HCT116 (cell line): ENCODE results near the gene CIBAR2. TPM values are rescaled to one million over a fixed set of nuclear protein-coding genes. Genes with fewer than 3 reads are reported as not detected.

Experiments used
- ATAC-seq: fragments of 200-7000 bp; cut with Tn5 transposase; 2 replicates; pipeline ENCODE4 v1.9.1; 2020; ENCODE audit warnings: mild to moderate bottlenecking, moderate library complexity
- BruUV-seq: library from RNA; stranded (reverse); fragments of 400-500 nt; replicated peaks from 2 replicates; lab custom pipeline; 2021; lab: Mats Ljungman, UMichigan
- CTCF ChIA-PET: fragments of 300-600 bp; sonication (Branson Sonifier 250); formaldehyde crosslinking; loops from one replicate; lab custom pipeline; 2021; ENCODE audit warnings: antibody characterized with exemption; lab: Charles Lee
- POLR2A ChIA-PET: fragments of 300-600, 350-600 bp; sonication (Branson Sonifier 250); formaldehyde crosslinking; loops from one replicate; lab custom pipeline; 2021; ENCODE audit warnings: antibody characterized with exemption; lab: Charles Lee
- RAD21 ChIA-PET, 2 experiments: fragments of 300-600 bp; sonication (Branson Sonifier 250); formaldehyde crosslinking; loops; one replicate each; lab custom pipeline; 2023; ENCODE audit warnings: low total read pairs in 2 of 2; ENCODE audit not compliant: uncharacterized antibody in 2 of 2, unreplicated experiment in 2 of 2, low non-redundant PET in 1 of 2; lab: Charles Lee
- DNase-seq: peaks from one replicate; pipeline ENCODE4 v3.0.0-alpha.2; 2010; ENCODE audit warnings: low read depth, low spot score
- H2AFZ ChIP-seq: fragments of 200-600 bp; shearing (Covaris generic), sonication (generic); 2 replicates; pipeline ENCODE4 v1.6.1; 2017; ENCODE audit warnings: low read depth, mixed run types, mixed read lengths, antibody characterized with exemption, low read length; ENCODE audit not compliant: poor library complexity, severe bottlenecking
- H3K27ac ChIP-seq: 2 replicates; pipeline ENCODE4 v1.5.1; 2012; ENCODE audit warnings: low read depth, low read length
- H3K27me3 ChIP-seq: fragments of 200-600 bp; sonication (generic); 2 replicates; pipeline ENCODE4 v1.6.1; 2016; ENCODE audit warnings: mixed run types, low read length, mixed read lengths; ENCODE audit not compliant: insufficient read depth
- H3K36me3 ChIP-seq, 2 experiments: fragments of 200-500 bp in 1 of 2; fragments of 200-600 bp in 1 of 2; sonication (Bioruptor generic) in 1 of 2; sonication (generic) in 1 of 2; 2 replicates each; pipeline versions ENCODE4 v1.5.1 to v1.6.1; 2014 to 2016; ENCODE audit warnings: low read length in 2 of 2, inconsistent platforms in 1 of 2, mixed read lengths in 1 of 2, mixed run types in 1 of 2; ENCODE audit not compliant: insufficient read depth in 2 of 2, control insufficient read depth in 1 of 2
- H3K4me1 ChIP-seq, 2 experiments: fragments of 200-600 bp in 1 of 2; sonication (generic) in 1 of 2; 2 replicates each; pipeline versions ENCODE4 v1.5.1 to v1.6.1; 2012 to 2017; ENCODE audit warnings: low read length in 2 of 2, inconsistent platforms in 1 of 2, mild to moderate bottlenecking in 1 of 2, mixed read lengths in 1 of 2, mixed run types in 1 of 2, moderate library complexity in 1 of 2; ENCODE audit not compliant: insufficient read depth in 2 of 2, control insufficient read depth in 1 of 2
- H3K4me2 ChIP-seq: fragments of 200-600 bp; sonication (generic); 2 replicates; pipeline ENCODE4 v1.6.1; 2017; ENCODE audit warnings: mixed run types, low read length, mixed read lengths
- H3K4me3 ChIP-seq, 2 experiments: fragments of 200-600 bp in 1 of 2; sonication (generic) in 1 of 2; replicated peaks in 1 of 2; 2 replicates each; pipeline ENCODE4 v1.5.1; 2011 to 2016; ENCODE audit warnings: low read length in 2 of 2, control low read depth in 1 of 2, low read depth in 1 of 2, mild to moderate bottlenecking in 1 of 2, mixed read lengths in 1 of 2, mixed run types in 1 of 2
- H3K79me2 ChIP-seq: fragments of 200-600 bp; sonication (generic); 2 replicates; pipeline ENCODE4 v1.6.1; 2017; ENCODE audit warnings: mild to moderate bottlenecking, mixed run types, low read length, moderate library complexity, mixed read lengths; ENCODE audit not compliant: insufficient read depth
- H3K9ac ChIP-seq: fragments of 200-600 bp; sonication (generic); 2 replicates; pipeline ENCODE4 v1.6.1; 2016; ENCODE audit warnings: low read length, mixed read lengths
- H3K9me2 ChIP-seq: fragments of 200-600 bp; sonication (generic), shearing (Covaris generic); 2 replicates; pipeline ENCODE4 v1.6.1; 2017; ENCODE audit warnings: mixed run types, mild to moderate bottlenecking, moderate library complexity; ENCODE audit not compliant: insufficient read depth
- H3K9me3 ChIP-seq, 2 experiments: fragments of 200-500 bp in 1 of 2; fragments of 200-600 bp in 1 of 2; sonication (Bioruptor generic) in 1 of 2; sonication (generic) in 1 of 2; 2 replicates each; pipeline ENCODE4 v1.6.1; 2014 to 2017; ENCODE audit warnings: low read length in 2 of 2, mixed read lengths in 2 of 2, inconsistent platforms in 1 of 2, low read depth in 1 of 2, mild to moderate bottlenecking in 1 of 2, mixed run types in 1 of 2, moderate library complexity in 1 of 2; ENCODE audit not compliant: control insufficient read depth in 1 of 2, insufficient read depth in 1 of 2
- H4K20me1 ChIP-seq: fragments of 200-600 bp; sonication (generic), shearing (Covaris generic); 2 replicates; pipeline ENCODE4 v1.6.1; 2017; ENCODE audit warnings: mixed run types, mild to moderate bottlenecking, moderate library complexity; ENCODE audit not compliant: insufficient read depth
- CBX3 ChIP-seq: IDR thresholded peaks from 2 replicates; pipeline ENCODE4 v1.6.1; 2012; ENCODE audit warnings: low read depth
- CEBPB ChIP-seq: IDR thresholded peaks from 2 replicates; pipeline ENCODE4 v1.6.1; 2012; ENCODE audit warnings: low read depth
- EGR1 ChIP-seq: IDR thresholded peaks from 2 replicates; pipeline ENCODE4 v1.6.1; 2012; ENCODE audit warnings: low read depth
- ELF1 ChIP-seq: IDR thresholded peaks from 2 replicates; pipeline ENCODE4 v1.6.1; 2012; ENCODE audit warnings: low read depth, borderline replicate concordance
- EZH2phosphoT487 ChIP-seq: fragments of 200-600 bp; IDR thresholded peaks from 2 replicates; pipeline ENCODE4 v1.6.1; 2018; ENCODE audit warnings: antibody characterized with exemption, borderline replicate concordance
- FOSL1 ChIP-seq: IDR thresholded peaks from 2 replicates; pipeline ENCODE4 v1.6.1; 2012; ENCODE audit warnings: low read depth
- JUND ChIP-seq: IDR thresholded peaks from 2 replicates; pipeline ENCODE4 v1.6.1; 2012
- POLR2A ChIP-seq: IDR thresholded peaks from 2 replicates; pipeline ENCODE4 v1.7.0; 2011; ENCODE audit warnings: borderline replicate concordance; ENCODE audit not compliant: insufficient read depth, insufficient read length; ENCODE audit errors: extremely low read depth
- POLR2AphosphoS5 ChIP-seq: IDR thresholded peaks from 2 replicates; pipeline ENCODE4 v1.6.1; 2011; ENCODE audit warnings: mild to moderate bottlenecking, low read depth, low read length, moderate library complexity
- RAD21 ChIP-seq: IDR thresholded peaks from 2 replicates; pipeline ENCODE4 v1.6.1; 2012; ENCODE audit warnings: low read depth, mild to moderate bottlenecking
- ZFX ChIP-seq: fragments of 450-650 bp; IDR thresholded peaks from 2 replicates; pipeline ENCODE4 v1.6.1; 2017
- intact Hi-C: fragments of 100-400 bp; cut with micrococcal nuclease; formaldehyde crosslinking; loops from 2 replicates; pipeline ENCODE4 v1.10.0; 2022
- total RNA-seq: library from RNA; stranded (reverse); gene quantifications from one replicate; pipeline ENCODE4 v1.2.1, GENCODE V29; 2021; ENCODE audit not compliant: unreplicated experiment
- TF ChIP-seq, protein P1 (sequence below): IDR thresholded peaks from 2 replicates; pipeline ENCODE4 v1.6.1; 2012
- TF ChIP-seq, protein P2 (sequence below): IDR thresholded peaks from 2 replicates; pipeline ENCODE4 v1.6.1; 2011; ENCODE audit warnings: mild to moderate bottlenecking, low read length, moderate library complexity; ENCODE audit not compliant: insufficient replicate concordance; ENCODE audit errors: extremely low read depth
- TF ChIP-seq, protein P3 (sequence below): IDR thresholded peaks from 2 replicates; pipeline ENCODE4 v1.6.1; 2012; ENCODE audit warnings: low read depth

The CIBAR2 gene
- total RNA-seq, 1 experiment from 2014 or later, result 0.27 TPM

DNA sequence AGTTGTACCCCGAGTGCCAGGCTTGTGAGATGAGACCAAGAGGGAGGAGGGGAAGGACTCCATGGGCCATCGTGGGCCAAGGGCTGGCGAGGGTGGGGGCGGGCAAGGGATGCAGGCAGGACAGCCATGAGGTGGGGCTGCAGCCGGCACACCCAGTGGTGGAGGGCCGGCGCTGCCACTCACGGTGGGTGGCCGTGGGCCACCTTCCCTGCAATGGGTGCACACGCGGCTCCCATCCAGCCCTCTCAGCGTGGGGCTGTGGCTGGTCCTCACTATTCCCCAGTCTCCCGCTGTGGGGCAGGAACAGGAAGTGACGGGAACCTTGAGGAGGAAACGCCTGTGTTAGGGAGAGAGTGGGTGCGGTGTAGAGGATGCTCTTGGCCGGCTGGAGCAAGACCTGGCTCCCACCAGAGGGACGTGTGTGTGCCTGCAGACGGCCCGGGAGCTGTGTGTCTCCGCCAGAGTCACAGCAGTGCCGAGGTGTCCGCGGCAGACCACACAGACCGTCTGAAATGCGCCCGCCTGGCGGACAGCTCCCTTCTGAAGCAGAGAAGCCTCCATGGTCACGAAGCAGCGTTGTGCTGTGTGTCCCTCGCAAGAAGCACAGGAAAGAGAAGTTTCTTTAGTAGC is 23.6 kb downstream of the CIBAR2 start:
- no peaks in the 10 kb centered on the region for H3K9me3 ChIP-seq
- no peak overlapping the region for H3K4me2 ChIP-seq
- DNase-seq (no peak), ATAC-seq (no peak)
- POLR2A ChIA-PET, result no interaction called here
- CTCF ChIA-PET, result no interaction called here
- no peak overlapping the region for H2AFZ ChIP-seq
- no peaks in the 10 kb centered on the region for H4K20me1 ChIP-seq
- H3K79me2 ChIP-seq, result no peaks in the 10 kb centered on the region
- H3K27ac ChIP-seq, result no peak overlapping the region
- no peaks in the 10 kb centered on the region for H3K36me3 ChIP-seq
- no TSS peak for BruUV-seq
- peaks cover 0 to 7% of the 10 kb centered on the region in 2 experiments; a peak in 2 of 4 replicates for H3K4me1 ChIP-seq
- RAD21 ChIA-PET, result no interaction called here
- intact Hi-C loops, result loop anchor here (5.0 kb wide), 1 partner anchor 61 kb away; the partner anchor contains the start of gene KIAA0513
- H3K27me3 ChIP-seq, result no peaks in the 10 kb centered on the region; the same call in none of the 2 replicates
- TF ChIP-seq POLR2AphosphoS5 (no peak), CBX3 (no peak), JUND (no peak), EGR1 (no peak), ZFX (no peak), ELF1 (no peak), RAD21 (no peak), FOSL1 (no peak), CEBPB (no peak), EZH2phosphoT487 (no peak), POLR2A (no peak)
- TF ChIP-seq, protein P1, sequence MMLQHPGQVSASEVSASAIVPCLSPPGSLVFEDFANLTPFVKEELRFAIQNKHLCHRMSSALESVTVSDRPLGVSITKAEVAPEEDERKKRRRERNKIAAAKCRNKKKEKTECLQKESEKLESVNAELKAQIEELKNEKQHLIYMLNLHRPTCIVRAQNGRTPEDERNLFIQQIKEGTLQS, result no peak
- TF ChIP-seq, protein P2, sequence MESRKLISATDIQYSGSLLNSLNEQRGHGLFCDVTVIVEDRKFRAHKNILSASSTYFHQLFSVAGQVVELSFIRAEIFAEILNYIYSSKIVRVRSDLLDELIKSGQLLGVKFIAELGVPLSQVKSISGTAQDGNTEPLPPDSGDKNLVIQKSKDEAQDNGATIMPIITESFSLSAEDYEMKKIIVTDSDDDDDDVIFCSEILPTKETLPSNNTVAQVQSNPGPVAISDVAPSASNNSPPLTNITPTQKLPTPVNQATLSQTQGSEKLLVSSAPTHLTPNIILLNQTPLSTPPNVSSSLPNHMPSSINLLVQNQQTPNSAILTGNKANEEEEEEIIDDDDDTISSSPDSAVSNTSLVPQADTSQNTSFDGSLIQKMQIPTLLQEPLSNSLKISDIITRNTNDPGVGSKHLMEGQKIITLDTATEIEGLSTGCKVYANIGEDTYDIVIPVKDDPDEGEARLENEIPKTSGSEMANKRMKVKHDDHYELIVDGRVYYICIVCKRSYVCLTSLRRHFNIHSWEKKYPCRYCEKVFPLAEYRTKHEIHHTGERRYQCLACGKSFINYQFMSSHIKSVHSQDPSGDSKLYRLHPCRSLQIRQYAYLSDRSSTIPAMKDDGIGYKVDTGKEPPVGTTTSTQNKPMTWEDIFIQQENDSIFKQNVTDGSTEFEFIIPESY, result no peak
- TF ChIP-seq, protein P3, sequence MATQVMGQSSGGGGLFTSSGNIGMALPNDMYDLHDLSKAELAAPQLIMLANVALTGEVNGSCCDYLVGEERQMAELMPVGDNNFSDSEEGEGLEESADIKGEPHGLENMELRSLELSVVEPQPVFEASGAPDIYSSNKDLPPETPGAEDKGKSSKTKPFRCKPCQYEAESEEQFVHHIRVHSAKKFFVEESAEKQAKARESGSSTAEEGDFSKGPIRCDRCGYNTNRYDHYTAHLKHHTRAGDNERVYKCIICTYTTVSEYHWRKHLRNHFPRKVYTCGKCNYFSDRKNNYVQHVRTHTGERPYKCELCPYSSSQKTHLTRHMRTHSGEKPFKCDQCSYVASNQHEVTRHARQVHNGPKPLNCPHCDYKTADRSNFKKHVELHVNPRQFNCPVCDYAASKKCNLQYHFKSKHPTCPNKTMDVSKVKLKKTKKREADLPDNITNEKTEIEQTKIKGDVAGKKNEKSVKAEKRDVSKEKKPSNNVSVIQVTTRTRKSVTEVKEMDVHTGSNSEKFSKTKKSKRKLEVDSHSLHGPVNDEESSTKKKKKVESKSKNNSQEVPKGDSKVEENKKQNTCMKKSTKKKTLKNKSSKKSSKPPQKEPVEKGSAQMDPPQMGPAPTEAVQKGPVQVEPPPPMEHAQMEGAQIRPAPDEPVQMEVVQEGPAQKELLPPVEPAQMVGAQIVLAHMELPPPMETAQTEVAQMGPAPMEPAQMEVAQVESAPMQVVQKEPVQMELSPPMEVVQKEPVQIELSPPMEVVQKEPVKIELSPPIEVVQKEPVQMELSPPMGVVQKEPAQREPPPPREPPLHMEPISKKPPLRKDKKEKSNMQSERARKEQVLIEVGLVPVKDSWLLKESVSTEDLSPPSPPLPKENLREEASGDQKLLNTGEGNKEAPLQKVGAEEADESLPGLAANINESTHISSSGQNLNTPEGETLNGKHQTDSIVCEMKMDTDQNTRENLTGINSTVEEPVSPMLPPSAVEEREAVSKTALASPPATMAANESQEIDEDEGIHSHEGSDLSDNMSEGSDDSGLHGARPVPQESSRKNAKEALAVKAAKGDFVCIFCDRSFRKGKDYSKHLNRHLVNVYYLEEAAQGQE, result no peak
- H3K9me2 ChIP-seq, result no peaks in the 10 kb centered on the region
- no peak overlapping the region for H3K4me3 ChIP-seq
- no peak overlapping the region for H3K9ac ChIP-seq
